Aorta (tissue), 4 donors: ENCODE results near the gene DHRS2. TPM values are rescaled to one million over a fixed set of nuclear protein-coding genes. Genes with fewer than 3 reads are reported as not detected.

Experiments used
- polyA plus RNA-seq, 2 donors: library from polyadenylated mRNA; stranded (reverse); fragments of 200-250 nt; gene quantifications; one replicate each; pipeline ENCODE4 v1.2.3, GENCODE V29; 2013
- total RNA-seq, 2 donors: library from RNA; stranded (reverse); fragmentation: NEBNext Ultra II Directional; extraction: Animal tissue kit (Norgen Biotek cat#: 25700); gene quantifications; one replicate each; pipeline ENCODE4 v1.2.1, GENCODE V29; 2021
- donor health status: healthy with polysubstance abuse.
- donor health status: Bipolar disorder and iron deficiency.
- donor health status: DM: no; HTN: no; CAD: no.
- donor health status: DM: yes; HTN: yes; CAD: no.

DHRS2 gene
- total and polyA plus RNA-seq, 4 donors, result 0.18 TPM; not detected in 3

Other genes starting within 250 kb of the DHRS2 start
- gene MYH6, start 228.1 kb upstream of the DHRS2 start, total RNA-seq, result not detected
- gene MYH6, start 228.1 kb upstream of the DHRS2 start, polyA plus RNA-seq, result 10 to 100 TPM in 1 of 2 donors, under 1 TPM in 1; 0.67 to 11.5 TPM
- gene MYH7, start 200.7 kb upstream of the DHRS2 start, total RNA-seq, result not detected
- 1 to 10 TPM in 1 of 2 donors, under 1 TPM in 1; 0.33 to 1.6 TPM for gene MYH7, start 200.7 kb upstream of the DHRS2 start, polyA plus RNA-seq
- 10 to 100 TPM; 30.8 to 34.5 TPM for gene NGDN, start 166.7 kb upstream of the DHRS2 start, total RNA-seq
- gene NGDN, start 166.7 kb upstream of the DHRS2 start, polyA plus RNA-seq, result 10 to 100 TPM; 36.6 to 41.7 TPM
- gene ZFHX2, start 84.6 kb upstream of the DHRS2 start, total RNA-seq, result 1 to 10 TPM; 1.5 to 4.0 TPM
- 1 to 10 TPM in 1 of 2 donors, under 1 TPM in 1; 0.13 to 2.1 TPM for gene ZFHX2, start 84.6 kb upstream of the DHRS2 start, polyA plus RNA-seq
- gene THTPA, start 80.1 kb upstream of the DHRS2 start, total RNA-seq, result 10 to 100 TPM; 13.0 to 13.7 TPM
- 10 to 100 TPM; 14.0 to 24.0 TPM for gene THTPA, start 80.1 kb upstream of the DHRS2 start, polyA plus RNA-seq
- gene AP1G2, start 68.6 kb upstream of the DHRS2 start, total RNA-seq, result 10 to 100 TPM; 36.9 to 78.6 TPM
- 10 to 100 TPM; 17.5 to 75.7 TPM for gene AP1G2, start 68.6 kb upstream of the DHRS2 start, polyA plus RNA-seq
- gene JPH4, start 57.6 kb upstream of the DHRS2 start, total RNA-seq, result 1 to 10 TPM; 1.5 to 1.7 TPM
- gene JPH4, start 57.6 kb upstream of the DHRS2 start, polyA plus RNA-seq, result under 1 TPM in 1 of 2 donors, not detected in 1; 0.23 TPM